AG09309 (cell line): Measurements from ENCODE around the gene CNTN1.

Experiments used
- DNase-seq: peaks from one replicate; pipeline ENCODE4 v3.0.0-alpha.2; 2010; ENCODE audit warnings: low read depth
- H3K4me3 ChIP-seq: 2 replicates; pipeline ENCODE4 v1.5.1; 2011; ENCODE audit warnings: mild to moderate bottlenecking, low read depth, low read length, moderate library complexity; ENCODE audit not compliant: control insufficient read depth
- CTCF ChIP-seq: IDR thresholded peaks from 2 replicates; pipeline ENCODE4 v1.5.1; 2011; ENCODE audit warnings: mild to moderate bottlenecking, low read depth, low read length, inconsistent platforms; ENCODE audit not compliant: insufficient read depth, control insufficient read depth; ENCODE audit errors: missing control alignments

The CNTN1 gene

GRCh38 chr12:41055875-41056577, 363.8 kb downstream of the CNTN1 start:
- DNase-seq = no peak
- no peak for TF ChIP-seq CTCF
- no peak overlapping the region for H3K4me3 ChIP-seq

- no peak for TF ChIP-seq CTCF
- no peak for DNase-seq
- no peak overlapping the region for H3K4me3 ChIP-seq
Observed at GRCh38 chr12:41058266-41058665, 366.0 kb downstream of the CNTN1 start.

GRCh38 chr12:41061192-41061591, 369.0 kb downstream of the CNTN1 start:
- no peak overlapping the region for H3K4me3 ChIP-seq
- no peak for TF ChIP-seq CTCF
- DNase-seq = no peak

GRCh38 chr12:41064411-41064810, 372.2 kb downstream of the CNTN1 start:
- no peak for DNase-seq
- no peak for TF ChIP-seq CTCF
- H3K4me3 ChIP-seq = no peak overlapping the region

- TF ChIP-seq CTCF = no peak
- no peak overlapping the region for H3K4me3 ChIP-seq
- DNase-seq = no peak
Observed at GRCh38 chr12:41067941-41068645, 375.9 kb downstream of the CNTN1 start.

- DNase-seq = no peak
- TF ChIP-seq CTCF = no peak
- H3K4me3 ChIP-seq = no peak overlapping the region
Observed at GRCh38 chr12:41073633-41074472, 381.6 kb downstream of the CNTN1 start.
